HUES64 (cell line): ENCODE results near the gene CSTF3.

ENCODE experiments used
- H3K27ac ChIP-seq: 2 replicates; pipeline ENCODE4 v1.7.0; 2013; ENCODE audit warnings: low read depth, low read length, inconsistent platforms
- H3K27me3 ChIP-seq: 2 replicates; pipeline ENCODE4 v1.6.1; 2013; ENCODE audit warnings: mild to moderate bottlenecking, low read length; ENCODE audit not compliant: insufficient read depth
- H3K36me3 ChIP-seq: 2 replicates; pipeline ENCODE4 v1.6.1; 2013; ENCODE audit warnings: mild to moderate bottlenecking, low read length; ENCODE audit not compliant: insufficient read depth
- H3K4me1 ChIP-seq: 2 replicates; pipeline ENCODE4 v1.6.1; 2013; ENCODE audit warnings: mild to moderate bottlenecking, low read length, moderate library complexity; ENCODE audit not compliant: insufficient read depth
- H3K4me3 ChIP-seq: 2 replicates; pipeline ENCODE4 v1.5.1; 2013; ENCODE audit warnings: mild to moderate bottlenecking, low read length, moderate library complexity
- H3K9ac ChIP-seq: 2 replicates; pipeline ENCODE4 v1.6.1; 2013; ENCODE audit warnings: mild to moderate bottlenecking, low read depth, low read length
- H3K9me3 ChIP-seq: 2 replicates; pipeline ENCODE4 v1.6.1; 2013; ENCODE audit warnings: low read depth, low read length; ENCODE audit not compliant: insufficient read depth
- WGBS: fragments of 150-250, 120-280 bp; methylation state at CpG from one replicate; pipeline ENCODE4 v1.1.7; 2013; ENCODE audit warnings: missing lambda C conversion rate; 5-methylcytosine and 5-hydroxymethylcytosine counted together

The CSTF3 gene

DNA sequence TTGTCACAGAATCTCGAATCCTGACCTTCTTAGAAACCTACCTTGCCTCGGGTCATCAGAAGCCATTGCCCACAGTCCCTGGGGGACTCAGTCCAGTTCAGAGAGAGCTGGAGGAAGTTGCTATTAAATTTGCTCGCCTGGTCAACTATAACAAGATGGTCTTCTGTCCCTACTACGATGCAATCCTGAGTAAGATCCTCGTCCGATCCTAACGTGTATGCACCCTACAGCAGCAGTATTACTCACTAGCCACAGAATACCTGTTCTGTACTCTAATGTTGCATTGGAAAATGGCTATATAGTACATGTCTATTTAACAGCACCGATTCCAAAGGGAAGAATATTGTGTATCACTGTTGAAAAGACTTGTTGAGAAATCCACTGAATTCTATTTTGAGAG, 88.8 kb downstream of the CSTF3 start:
- H3K27me3 ChIP-seq: no peaks in the 10 kb centered on the region
- no peak overlapping the region for H3K9ac ChIP-seq
- H3K9me3 ChIP-seq: no peaks in the 10 kb centered on the region
- no peaks in the 10 kb centered on the region for H3K4me1 ChIP-seq
- WGBS: 96% methylated on average over 8 of the region's 8 CpGs
- H3K27ac ChIP-seq: no peak overlapping the region
- H3K36me3 ChIP-seq: peaks cover 73% of the 10 kb centered on the region
- H3K4me3 ChIP-seq: no peak overlapping the region

DNA sequence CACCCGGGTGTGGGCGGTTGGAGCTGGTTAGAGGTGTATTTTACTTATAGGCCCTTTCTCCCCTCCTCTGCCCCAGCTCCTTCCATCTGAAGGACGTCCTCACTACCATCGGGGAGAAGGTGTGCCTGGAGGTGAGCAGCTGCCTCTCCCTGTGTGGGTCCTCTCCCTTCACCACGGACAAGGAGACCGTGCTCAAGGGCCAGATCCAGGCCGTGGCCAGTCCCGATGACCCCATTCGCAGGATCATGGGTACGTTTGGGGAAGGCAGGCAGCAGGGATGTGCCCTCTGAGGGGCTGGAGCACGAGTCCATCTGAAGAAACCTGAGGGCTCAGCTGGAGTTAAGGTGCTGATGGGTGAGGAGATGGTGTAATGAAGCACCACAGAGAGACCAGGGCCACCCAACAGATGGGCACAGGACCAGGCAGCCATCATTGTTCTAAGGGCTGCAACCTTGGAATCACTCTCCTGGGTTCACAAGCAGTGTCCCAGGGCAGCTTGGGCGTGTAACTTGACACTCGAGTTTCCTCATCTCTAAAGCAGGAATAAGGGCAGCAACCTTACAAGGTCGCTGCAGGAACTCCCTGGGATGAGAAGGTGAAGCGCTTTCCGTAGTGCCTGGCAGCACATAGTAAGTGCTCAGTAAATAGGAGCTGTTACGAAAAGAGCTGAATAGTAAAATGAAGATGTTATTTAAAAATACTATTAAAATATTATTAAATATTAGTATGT, 92.5 kb downstream of the CSTF3 start:
- no peaks in the 10 kb centered on the region for H3K27me3 ChIP-seq
- no peak overlapping the region for H3K4me3 ChIP-seq
- H3K27ac ChIP-seq: no peak overlapping the region
- H3K4me1 ChIP-seq: no peaks in the 10 kb centered on the region
- no peak overlapping the region for H3K9ac ChIP-seq
- WGBS: 94% methylated on average over 15 of the region's 17 CpGs
- no peaks in the 10 kb centered on the region for H3K9me3 ChIP-seq
- H3K36me3 ChIP-seq: peaks cover 63% of the 10 kb centered on the region

DNA sequence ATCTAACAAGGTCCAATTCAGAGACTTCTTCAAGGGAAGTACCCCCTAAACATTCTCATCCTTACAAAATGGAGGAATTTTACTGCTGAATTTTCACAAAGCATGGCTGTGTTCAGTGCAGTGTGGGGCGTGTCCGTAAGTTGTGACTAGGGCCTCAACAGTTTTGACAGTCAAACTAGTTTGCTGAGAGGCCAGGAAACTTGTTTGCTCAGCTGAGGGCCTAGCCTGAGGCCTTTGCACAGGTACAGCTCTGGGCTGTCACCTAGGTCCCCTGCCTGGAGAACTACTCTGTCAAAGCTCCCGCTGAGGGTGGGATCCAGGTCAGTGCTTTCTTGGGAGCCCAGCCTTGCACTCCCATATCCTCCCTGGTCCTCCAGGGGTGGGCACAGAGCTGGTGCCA, 94.0 kb downstream of the CSTF3 start:
- Histone ChIP-seq H3K27me3 (no peaks in the 10 kb centered on the region), H3K4me1 (no peaks in the 10 kb centered on the region), H3K9ac (no peak overlapping the region), H3K4me3 (no peak overlapping the region), H3K27ac (no peak overlapping the region), H3K9me3 (no peaks in the 10 kb centered on the region), H3K36me3 (peaks cover 58% of the 10 kb centered on the region)
- 98% methylated on average over 3 of the region's 3 CpGs for WGBS

GRCh38 chr11:33065445-33066178, 95.7 kb downstream of the CSTF3 start:
- Histone ChIP-seq H3K9me3 (no peaks in the 10 kb centered on the region), H3K4me3 (no peak overlapping the region), H3K36me3 (peaks cover 62% of the 10 kb centered on the region), H3K4me1 (no peaks in the 10 kb centered on the region), H3K27ac (no peak overlapping the region), H3K9ac (no peak overlapping the region), H3K27me3 (no peaks in the 10 kb centered on the region)
- WGBS: 66% methylated on average over 22 of the region's 22 CpGs

DNA sequence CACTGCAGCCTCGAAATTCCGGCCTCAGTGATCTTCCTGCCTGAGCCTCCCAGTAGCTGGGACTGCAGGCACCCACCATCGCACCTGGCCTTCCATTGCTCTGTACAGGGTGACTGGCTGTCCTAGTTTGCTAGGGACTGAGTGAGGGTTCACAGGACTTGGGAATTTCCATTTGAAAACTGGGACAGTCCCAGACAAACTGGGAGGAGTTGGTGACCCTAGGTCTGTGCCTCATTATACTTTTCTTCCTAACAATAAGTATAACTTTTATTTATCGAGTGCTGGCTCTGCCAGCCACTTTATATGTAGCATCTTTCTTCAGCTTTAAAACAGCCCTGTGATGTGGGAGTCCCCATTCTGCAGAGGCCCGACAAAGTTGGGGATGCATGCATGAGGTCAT, 96.4 kb downstream of the CSTF3 start:
- Histone ChIP-seq H3K27ac (no peak overlapping the region), H3K27me3 (no peaks in the 10 kb centered on the region), H3K4me1 (0 out of 2 replicates have a peak, but pooled peaks cover under 1% of the 10 kb centered on the region), H3K36me3 (peaks cover 63% of the 10 kb centered on the region), H3K4me3 (no peak overlapping the region), H3K9me3 (no peaks in the 10 kb centered on the region), H3K9ac (no peak overlapping the region)
- WGBS: 94% methylated on average over 5 of the region's 5 CpGs

DNA sequence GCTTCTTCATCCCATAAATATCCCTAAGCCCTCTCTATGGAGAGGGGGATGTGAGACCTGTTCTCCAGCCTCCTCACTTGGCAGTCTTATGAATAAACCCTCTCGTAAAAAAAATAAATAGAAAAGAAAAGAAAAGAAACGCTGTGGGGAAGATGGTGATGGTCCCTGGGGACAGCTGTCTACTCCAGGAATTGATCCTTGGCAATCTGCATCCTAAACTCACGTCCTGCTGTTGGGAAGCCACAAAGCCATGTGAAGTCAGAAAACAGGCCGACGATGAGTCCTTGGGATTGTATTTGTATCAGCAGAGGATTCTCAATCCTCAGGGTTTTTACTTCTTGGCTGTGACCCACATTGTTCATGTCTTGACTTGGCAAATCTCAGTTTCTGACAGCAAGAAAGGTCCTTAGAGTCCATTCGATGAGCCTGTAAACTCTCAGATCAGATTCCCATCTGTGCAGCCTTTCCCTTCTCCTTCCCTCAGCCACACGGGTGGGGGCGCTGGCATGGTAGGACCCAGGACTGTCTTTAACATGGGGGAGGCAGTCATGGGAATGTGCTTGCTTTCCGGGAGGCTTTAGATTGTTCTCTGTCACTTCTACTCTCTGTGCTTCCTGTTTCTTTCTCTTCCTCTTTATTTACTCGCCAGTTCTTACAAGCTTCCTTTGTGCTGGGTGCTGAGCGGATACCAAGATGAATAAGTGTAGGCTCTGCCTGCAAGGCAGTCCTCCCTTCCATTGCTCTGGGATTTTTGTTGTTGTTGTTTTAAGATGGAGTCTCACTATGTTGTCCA, 97.1 kb downstream of the CSTF3 start:
- peaks cover 64% of the 10 kb centered on the region for H3K36me3 ChIP-seq
- no peak overlapping the region for H3K4me3 ChIP-seq
- H3K4me1 ChIP-seq: peaks cover 7% of the 10 kb centered on the region; the same call in 1 of the 2 replicates
- H3K27me3 ChIP-seq: no peaks in the 10 kb centered on the region
- H3K27ac ChIP-seq: no peak overlapping the region
- WGBS: 81% methylated on average over 10 of the region's 11 CpGs
- H3K9ac ChIP-seq: no peak overlapping the region
- no peaks in the 10 kb centered on the region for H3K9me3 ChIP-seq

GRCh38 chr11:33063326-33063881, 97.9 kb downstream of the CSTF3 start:
- Histone ChIP-seq H3K9me3 (no peaks in the 10 kb centered on the region), H3K27ac (no peak overlapping the region), H3K27me3 (no peaks in the 10 kb centered on the region), H3K4me1 (peaks cover 9% of the 10 kb centered on the region; the same call in 1 of the 2 replicates), H3K36me3 (peaks cover 66% of the 10 kb centered on the region), H3K9ac (no peak overlapping the region), H3K4me3 (no peak overlapping the region)
- 82% methylated on average over 3 of the region's 3 CpGs for WGBS

DNA sequence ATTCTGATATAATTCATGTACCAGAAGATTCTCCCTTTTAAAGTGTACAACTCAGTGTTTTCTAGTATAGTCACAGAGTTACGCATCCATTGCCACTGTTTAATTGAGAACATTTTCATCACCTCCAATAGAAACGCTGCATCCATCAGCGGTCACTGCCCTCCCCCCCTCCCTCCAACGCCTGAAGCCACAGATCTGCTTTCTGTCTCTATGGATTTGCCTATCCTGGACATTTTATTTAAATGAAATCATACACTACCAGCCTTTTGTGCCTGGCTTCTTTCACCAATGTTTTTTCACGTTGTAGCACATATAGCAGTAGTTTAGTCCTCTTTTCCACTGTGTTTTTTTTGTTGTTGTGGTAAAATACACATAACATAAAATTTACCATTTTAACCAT, 99.1 kb downstream of the CSTF3 start:
- Histone ChIP-seq H3K27ac (no peak overlapping the region), H3K9ac (no peak overlapping the region), H3K27me3 (no peaks in the 10 kb centered on the region), H3K4me1 (peaks cover 9% of the 10 kb centered on the region; the same call in 1 of the 2 replicates), H3K9me3 (no peaks in the 10 kb centered on the region), H3K4me3 (no peak overlapping the region), H3K36me3 (peaks cover 70% of the 10 kb centered on the region)
- WGBS: 92% methylated on average over 4 of the region's 5 CpGs

DNA sequence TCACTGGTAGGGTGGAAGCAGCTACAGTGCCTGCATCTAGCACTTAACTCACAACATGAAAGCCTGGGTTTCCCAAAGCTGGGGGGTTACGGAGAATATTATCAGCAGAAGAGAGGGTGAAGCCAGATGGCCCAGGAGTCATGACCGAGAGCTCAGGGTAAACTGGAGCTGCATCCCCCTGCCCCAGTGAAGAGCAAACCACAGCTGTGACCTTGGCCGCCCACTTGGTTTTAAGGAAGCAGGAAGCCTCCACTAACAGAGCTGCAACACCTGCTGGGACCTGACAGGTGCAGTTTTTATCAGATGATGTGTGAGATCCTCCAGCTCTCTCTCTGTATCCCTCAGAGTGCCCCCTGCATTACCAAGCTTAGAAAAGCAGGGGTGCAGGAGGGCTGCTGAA, 101.0 kb downstream of the CSTF3 start:
- Histone ChIP-seq H3K9me3 (no peaks in the 10 kb centered on the region), H3K9ac (no peak overlapping the region), H3K36me3 (peaks cover 66% of the 10 kb centered on the region), H3K27ac (no peak overlapping the region), H3K4me3 (no peak overlapping the region), H3K27me3 (no peaks in the 10 kb centered on the region), H3K4me1 (peaks cover 9% of the 10 kb centered on the region; the same call in 1 of the 2 replicates)
- WGBS: 92% methylated on average over 3 of the region's 3 CpGs

DNA sequence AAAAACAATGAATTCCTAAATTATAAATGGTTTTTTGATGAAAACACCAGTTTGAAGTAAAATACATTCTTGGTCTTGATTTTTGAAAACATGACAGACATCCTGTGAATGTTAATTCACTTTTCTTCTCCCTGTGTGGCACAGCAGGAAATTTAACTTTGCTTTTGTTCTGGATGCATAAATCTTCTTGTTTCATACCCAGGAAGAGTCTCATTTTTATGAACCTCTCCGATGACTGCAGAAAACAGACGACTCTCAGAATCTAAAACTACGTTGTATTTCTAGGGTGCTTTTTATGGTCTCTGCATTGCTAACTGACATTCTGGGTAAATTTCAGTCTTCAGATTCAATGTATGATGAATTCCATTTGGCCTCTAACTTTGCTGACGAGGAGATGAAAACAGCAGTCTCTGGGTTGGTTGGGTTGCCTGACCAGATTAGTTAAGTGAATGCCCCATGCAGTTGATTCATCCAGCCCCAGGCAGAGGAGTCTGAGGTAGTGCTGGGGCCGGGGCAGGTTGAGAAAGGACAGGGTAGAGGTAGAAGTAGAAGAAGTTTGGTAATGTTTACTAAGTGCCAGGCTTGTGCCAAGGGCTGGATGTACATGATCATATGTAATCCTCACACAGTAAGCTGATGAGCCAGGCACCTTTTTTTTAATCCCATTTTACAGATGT, 101.8 kb downstream of the CSTF3 start:
- H3K36me3 ChIP-seq: peaks cover 73% of the 10 kb centered on the region
- no peaks in the 10 kb centered on the region for H3K9me3 ChIP-seq
- no peaks in the 10 kb centered on the region for H3K27me3 ChIP-seq
- no peak overlapping the region for H3K27ac ChIP-seq
- WGBS: 90% methylated on average over 5 of the region's 5 CpGs
- H3K4me1 ChIP-seq: peaks cover 9% of the 10 kb centered on the region; the same call in 1 of the 2 replicates
- H3K9ac ChIP-seq: no peak overlapping the region
- H3K4me3 ChIP-seq: no peak overlapping the region
